Measurements from ENCODE around the gene LYVE1.

The LYVE1 gene

DNA sequence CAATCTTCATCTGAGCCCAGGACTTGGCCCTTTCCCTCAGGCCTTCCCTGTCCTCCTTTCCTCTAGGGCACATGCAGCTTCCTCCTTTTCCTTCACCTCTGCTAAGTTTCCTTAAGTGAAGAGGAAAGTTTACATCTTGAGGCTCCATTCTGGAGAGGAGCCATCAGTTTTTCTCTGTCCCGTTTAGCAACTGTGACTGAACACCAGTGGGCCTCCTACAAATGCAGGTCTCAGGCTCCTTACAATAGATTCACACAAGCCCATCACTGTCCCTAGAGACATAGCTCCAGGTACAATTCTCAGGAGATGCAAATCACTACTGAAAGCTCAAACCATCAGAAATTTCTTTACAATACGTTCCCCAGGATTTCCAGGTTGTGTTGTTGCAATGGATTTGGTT lies 23.3 kb upstream of the LYVE1 start:
- no peak for DNase-seq (ENCODE audit: low read depth)

DNA sequence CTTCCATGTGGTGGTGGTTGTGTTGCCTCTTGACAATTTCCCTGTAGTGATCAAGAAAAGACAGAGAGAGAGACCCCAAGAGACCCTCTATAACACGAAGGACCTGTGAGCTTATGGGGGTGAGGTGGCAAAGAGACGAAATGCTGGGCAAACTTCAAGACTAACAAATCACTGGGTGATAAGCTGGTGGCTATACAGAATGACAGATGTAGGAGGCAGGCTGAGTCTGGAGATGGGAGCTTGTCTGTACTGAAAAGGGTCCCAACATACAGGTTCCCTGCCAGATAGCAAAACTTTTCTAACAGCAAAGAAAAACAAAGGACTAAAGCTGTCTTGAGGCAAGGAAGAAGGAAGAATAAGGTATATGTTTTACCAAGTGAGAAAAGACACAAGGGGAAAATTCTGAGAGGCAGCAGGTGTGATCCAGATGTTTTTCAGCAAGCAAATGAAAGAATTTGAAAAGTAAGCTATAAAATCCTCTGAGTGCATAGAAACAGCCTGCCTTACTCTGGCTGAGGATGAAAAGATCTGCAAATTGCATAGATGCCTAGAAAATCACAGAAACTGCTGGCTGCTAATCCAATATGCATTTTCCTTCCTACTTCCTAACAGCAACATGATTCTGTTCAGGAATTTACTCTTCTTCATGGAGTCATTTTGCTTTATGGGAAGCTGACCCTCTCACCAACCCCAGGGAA lies 21.9 kb upstream of the LYVE1 start:
- no peak for DNase-seq (ENCODE audit: low read depth)

DNA sequence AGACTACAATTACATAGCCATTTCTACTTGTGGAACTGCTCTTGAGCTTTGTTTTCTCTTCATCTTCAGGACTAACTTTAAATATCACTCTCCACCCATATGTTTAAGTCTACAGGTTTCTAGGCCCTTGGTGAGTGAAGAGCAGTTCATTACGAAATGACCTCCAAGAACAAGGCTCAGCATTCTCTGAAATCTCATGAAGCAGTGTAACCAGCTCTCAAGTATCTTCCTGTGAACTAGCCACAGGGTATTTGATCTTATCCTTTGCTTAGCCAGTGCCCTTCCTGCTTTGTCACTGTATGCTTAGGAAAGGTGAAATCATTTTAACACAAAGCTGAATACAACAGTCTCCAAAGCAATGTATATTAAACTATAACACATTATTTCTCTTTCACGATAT lies 20.4 kb upstream of the LYVE1 start:
- DNase-seq (ENCODE audit: low read depth): no peak

DNA sequence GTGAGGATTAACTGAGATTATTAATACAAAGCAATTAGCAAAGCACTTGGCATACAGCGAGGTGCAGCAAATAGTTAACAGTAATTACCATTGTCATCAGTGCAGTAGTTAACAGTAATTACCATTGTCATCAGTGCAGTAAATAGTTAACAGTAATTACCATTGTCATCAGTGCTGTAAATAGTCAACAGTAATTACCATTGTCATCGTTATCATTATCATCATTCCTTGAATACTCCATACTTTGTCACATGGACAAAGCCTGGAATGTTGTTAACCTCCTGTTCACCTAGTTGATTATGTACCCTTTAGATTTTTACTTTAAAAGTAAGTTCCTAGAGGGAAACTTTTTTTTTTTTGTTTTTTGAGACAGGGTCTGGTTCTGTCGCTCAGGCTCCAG lies 19.5 kb upstream of the LYVE1 start:
- no peak for DNase-seq (ENCODE audit: low read depth)

DNA sequence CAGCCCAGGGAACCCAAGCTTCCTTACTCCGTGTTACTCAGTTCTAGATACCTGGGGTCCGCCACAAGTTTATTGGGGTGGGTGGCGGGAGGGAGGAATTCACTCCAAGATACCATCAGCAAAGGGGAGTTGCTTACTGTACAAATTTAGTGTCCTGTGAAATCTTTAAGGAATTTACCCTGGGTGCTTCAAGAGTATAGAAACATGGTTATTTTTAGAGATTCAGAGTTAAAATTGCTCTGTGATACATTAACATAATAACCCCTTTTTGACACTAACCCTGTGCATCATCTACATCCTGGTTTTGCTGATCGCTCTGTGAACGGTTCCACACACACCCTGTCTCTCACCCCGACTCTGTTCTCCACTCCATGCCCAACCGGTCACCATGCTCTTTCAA lies 18.9 kb upstream of the LYVE1 start:
- no peak for DNase-seq (ENCODE audit: low read depth)

DNA sequence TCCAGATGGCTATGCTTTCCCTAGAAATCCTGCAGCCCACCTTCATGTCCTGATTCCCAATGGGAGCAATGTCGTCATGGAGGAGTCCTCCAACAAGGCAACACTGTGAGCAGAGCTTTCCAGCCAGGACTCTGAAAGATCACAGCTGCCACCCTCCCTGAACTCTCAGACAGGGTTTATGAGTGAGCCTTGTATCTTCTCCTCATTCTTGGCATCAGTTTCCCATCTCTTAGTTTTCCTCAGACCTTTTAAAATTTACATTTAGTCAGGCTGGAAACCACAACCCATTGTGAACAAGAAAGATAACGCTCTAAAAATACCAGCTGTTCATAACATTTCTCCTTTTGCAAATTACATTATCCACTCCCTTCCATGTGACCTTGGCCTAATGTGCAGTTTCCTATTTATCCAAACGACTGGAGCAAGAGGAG lies 15.6 kb upstream of the LYVE1 start:
- DNase-seq (ENCODE audit: low read depth): no peak

DNA sequence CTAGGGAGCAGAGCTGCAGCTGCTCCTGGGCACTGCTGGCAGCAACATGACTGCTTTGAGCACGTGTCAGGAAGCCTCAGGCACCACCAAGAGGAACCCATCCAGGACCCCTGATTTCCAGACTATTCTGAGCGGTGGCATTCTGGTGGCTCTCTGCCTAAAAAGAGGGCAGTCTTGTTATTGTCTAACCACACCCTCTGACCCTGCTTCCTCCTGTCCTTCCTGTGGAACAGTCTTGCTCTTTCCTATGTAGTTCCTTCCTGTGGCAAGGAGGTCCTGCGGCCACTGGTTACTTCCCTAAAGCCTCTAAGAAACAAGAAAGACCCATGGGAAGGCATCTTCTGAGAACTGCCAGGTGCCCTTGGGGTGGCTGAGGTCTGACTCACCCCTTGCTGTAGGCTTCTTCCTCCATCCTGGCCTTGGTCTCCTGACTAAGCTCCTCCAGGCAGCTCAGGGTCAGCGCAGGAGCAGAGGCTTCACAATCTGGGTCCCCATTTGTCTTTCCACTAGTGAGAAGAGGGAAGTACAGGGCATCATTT lies 13.1 kb upstream of the LYVE1 start:
- no peak for DNase-seq (ENCODE audit: low read depth)

DNA sequence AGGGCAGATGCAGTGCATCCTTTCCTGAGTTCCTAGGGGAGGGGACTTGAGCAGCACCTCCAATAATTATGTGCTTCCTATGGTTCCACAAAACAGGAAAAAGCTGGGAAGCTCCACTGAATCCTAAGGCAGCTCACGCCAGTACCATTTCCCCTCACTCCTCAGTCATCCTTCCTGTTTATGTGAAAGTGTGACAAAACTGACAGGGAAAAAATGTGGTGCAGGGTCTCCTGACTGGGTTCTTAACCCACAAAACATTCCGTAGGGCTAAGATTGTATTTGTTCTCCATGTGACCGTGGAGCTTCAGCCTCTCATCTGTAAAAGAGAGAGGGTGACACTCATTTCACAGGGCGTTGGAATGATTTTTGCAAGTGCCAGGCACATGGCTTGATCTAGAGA lies 12.2 kb upstream of the LYVE1 start:
- DNase-seq (ENCODE audit: low read depth): no peak

DNA sequence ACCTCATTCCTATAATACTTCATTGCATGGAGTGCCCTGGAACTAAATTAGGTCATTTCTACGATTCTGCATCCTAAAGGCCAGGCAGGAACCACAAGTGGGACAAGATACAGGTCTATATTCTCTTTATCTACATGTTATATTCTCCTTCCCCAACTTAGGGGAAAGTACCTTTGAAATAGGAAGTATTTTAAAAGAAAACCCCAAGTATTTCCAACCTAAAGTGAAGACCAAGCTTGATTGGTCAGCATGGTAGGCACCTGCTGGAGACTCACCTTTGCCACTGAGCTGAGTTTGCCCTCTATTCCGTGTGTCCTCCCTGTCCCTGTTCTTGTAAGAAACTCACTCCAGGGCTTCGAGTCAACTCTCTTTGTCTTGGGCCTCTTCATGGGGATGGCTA lies 11.2 kb upstream of the LYVE1 start:
- no peak for DNase-seq (ENCODE audit: low read depth)

DNA sequence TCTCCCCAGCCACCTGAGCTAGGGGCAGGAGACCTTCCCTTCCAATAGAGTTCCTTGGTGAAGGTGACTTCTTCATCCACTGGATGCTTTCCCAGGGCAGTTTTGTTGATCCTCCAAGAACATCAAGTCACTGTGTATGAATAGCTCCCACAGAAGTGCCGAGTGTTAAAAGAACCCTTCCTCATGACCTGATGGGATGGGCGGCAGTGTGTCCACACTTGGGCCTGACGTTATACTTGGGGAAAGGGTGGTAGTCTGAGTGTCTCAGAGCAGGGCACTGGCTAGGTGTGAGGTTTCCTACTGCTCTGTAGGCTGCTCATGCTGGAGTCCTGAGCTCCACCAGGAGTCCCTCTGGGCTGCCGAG lies 7.6 kb upstream of the LYVE1 start:
- DNase-seq (ENCODE audit: low read depth): no peak

DNA sequence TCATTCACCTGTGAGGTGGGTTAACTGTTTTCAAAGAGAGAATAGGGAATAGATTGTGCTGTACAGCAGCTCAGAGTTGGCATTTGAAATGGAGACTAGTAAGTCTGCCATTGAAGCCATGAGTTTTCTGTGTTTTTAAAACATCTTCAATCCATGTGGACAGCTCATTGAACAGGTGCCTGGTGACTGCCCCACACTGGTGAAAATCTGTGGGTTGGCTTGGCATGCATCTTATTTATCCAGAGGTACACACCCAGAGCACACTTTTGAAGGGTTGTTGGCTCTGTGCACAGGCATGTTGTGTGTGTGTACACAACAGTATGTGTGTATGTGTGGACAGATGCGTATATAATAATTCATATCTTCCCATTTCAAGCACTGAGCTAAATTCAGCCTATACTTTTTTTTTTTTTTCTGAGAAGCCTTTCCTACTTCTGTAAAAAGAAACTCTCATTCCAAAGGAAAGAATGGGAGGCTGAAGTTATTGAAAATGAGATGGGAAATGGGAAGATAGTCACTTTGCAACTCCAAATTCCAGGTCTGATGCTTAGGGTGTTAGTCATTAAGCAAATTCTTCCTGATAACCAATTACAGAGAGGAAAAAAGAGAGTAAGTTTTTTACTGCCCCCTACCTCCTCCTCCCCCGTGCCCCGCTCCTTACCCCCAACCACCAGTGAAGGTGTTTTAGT lies 7.0 kb upstream of the LYVE1 start:
- no peak for DNase-seq (ENCODE audit: low read depth)

DNA sequence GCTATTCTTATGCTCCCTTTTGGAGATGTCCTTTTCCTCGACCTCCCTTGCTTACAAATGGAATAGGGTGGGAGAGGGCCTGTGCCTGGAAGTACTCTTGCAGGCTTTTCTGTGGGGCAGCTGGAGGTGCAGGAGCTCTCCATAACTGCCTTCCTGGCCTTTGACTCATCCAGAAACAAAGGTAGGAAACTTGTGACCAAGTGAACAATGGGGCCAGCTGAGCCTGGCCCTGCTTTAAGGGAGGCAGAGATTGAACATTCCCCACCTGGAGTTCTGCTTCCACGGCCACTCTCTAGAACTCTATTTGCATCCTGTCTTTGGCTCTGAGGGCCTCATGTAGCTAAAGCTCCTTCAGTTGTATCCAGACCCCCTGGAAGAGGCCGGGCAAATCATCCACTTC lies 5.1 kb upstream of the LYVE1 start:
- DNase-seq (ENCODE audit: low read depth): no peak

DNA sequence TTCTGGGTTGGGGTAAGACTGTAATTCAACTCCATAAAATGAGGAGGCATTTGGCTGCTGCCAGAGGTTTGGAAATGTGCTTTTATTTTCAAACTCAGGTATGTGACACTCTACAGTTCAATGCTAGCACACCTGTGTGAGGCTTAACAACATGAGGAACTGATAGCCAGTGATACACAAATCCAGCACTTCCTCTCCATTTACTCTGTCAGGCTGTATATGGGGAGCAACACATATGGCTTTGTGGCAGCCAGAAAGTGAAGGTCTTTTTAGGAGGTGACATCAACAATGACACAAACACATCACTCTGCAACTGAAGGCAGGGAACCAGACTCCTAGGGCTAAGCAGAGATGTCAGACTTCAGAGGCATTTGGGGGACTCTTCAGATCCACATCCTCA lies 4.6 kb upstream of the LYVE1 start:
- no peak for DNase-seq (ENCODE audit: low read depth)

DNA sequence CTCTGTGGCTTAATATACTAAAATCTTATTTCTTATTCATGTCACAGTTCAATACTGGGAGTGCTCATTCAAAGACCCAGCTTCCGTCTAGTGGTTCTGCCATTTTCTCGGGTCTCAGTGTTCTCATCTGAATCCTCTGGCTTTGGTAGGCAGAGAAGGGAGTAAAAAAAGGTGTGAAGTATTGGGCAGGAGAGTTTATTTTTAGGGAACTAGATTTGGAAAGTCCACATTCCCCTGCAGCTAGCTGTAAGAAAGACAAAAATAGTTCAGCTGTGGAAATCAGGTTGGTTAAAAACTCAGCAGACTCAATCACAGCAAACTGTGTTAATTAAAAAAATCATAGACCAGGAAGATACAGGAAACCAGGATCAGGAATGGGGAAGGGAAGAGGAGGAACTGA lies 4.1 kb upstream of the LYVE1 start:
- no peak for DNase-seq (ENCODE audit: low read depth)

DNA sequence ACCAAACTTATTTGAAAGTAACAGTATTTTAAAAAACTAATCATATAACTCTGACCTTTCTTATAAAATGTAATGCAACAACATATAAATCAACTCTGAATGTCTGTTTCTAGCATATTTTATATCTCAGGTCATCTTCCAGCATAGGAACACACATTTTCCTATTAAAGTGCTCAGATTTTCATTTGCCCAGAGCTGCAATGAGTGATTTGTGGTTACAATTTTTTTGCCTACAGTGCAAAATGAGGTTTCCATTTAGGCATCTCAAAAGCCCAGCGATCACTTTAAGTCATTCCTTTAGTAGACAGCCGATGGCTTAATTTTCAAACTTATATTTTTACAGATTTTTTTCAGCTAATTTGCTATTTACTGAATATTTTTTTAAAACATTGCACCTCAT lies 1.0 kb downstream of the LYVE1 start:
- no peak for DNase-seq (ENCODE audit: low read depth)

DNA sequence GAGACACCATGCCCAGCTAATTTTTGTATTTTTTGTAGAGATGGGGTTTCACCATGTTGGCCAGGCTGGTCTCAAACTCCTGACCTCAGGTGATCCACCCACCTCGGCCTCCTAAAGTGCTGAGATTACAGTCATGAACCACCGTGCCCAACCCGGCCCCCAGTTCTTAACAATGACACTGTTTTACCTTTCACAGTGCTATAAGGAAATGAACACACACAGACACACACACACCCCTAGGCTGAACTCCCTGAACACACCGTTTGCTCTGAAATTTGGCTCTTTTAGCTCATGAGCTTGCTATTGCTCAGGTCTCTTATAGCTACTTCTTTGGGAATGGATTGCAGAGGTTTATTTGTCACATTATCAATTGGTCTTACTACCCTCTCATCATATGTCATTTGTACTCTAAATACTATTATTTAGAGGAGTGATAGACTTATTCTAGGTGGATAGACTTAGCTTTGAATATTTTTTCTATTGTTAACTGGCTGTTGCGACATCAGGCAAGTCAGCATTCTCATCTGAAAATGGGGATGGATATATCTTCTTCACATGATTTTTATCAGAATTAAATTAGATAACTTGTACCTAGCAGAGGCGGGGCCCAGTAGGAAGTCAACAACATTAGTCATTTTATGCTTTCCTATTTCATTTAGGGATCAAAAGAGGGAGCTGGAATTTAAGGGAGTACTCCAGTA lies 2.1 kb downstream of the LYVE1 start:
- DNase-seq (ENCODE audit: low read depth): no peak

DNA sequence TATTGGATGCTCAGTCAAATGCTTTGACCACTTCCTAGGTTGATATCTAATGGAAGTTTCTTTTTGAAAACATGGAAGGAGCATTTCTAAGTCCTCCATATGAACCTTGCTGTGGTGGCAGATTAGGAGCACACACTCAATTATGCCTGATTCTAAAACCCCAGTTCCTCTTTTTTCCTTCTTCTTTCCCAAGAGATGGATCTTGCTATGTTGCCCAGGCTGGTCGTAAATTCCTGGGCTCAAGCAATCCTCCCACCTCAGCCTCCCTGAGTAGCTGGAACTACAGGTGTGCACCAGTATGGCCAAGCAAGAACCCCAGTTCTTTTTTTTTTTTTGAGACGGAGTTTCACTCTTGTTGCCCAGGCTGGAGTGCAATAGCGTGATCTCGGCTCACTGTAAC lies 3.0 kb downstream of the LYVE1 start:
- no peak for DNase-seq (ENCODE audit: low read depth)

DNA sequence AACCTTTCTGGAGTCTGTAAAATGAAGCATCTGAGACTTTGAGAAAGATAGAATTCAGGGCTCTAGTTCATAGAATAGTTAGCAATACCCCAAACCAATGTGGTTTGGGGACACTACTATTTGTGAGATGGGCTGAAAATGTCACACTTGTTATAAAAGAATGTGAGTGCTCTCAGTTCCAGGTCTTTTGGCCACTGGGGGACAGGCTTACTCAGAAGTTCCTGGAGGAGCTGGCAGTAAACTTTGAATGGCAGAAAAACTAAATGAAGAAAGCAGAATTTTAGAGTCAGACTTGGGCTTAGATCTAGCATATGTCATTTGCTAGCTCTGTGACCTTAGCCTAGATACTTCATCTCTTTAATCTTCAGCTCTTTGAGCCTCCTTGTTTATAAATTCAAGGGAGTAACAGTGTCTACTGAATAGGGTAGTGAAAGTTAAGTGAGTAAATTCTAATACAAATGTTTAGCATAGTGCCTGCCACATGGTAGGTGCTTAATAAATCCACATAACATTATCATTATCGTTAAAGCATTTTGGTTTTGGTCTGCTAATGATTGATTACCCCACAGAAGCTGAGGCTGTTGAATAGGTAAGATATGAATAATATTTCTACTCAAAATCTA lies 3.7 kb downstream of the LYVE1 start:
- no peak for DNase-seq (ENCODE audit: low read depth)

DNA sequence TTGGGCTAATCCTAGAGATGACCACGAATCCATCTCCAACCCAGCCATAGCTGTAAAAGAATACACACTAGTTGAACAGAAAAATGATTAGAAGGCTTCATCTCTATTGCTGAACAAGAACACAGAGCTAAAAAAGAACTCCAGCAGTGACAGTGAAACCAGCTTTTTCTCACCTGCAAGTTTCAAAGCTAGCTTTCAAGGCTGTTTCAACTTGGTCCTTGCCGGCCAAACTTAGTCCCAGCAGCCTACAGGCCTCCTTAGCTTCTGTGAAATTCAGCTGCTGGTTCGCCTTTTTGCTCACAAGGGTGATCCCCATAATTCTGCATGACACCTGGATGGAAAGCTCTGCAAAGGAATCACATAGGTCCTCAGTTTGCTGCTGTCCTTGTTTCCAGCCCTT lies 4.4 kb downstream of the LYVE1 start:
- no peak for DNase-seq (ENCODE audit: low read depth)

DNA sequence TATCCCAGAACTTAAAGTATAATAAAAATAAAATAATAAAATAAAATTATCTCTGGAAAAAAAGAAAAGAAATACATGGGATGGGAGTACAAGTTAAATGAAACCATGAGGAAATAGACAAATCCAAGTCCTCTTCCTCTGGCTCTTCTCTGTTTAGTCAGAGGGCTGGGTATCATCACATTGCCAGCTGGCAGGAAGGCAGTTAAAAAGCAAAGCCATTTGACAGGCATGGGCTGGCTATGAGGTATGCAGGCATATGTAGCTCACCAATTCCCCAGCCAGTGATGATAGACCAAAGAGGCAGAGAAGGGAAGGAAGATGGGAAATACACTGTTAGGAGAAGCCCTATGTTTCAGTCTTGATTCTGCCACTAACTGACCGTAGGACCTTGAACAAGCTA lies 6.5 kb downstream of the LYVE1 start:
- no peak for DNase-seq (ENCODE audit: low read depth)

DNA sequence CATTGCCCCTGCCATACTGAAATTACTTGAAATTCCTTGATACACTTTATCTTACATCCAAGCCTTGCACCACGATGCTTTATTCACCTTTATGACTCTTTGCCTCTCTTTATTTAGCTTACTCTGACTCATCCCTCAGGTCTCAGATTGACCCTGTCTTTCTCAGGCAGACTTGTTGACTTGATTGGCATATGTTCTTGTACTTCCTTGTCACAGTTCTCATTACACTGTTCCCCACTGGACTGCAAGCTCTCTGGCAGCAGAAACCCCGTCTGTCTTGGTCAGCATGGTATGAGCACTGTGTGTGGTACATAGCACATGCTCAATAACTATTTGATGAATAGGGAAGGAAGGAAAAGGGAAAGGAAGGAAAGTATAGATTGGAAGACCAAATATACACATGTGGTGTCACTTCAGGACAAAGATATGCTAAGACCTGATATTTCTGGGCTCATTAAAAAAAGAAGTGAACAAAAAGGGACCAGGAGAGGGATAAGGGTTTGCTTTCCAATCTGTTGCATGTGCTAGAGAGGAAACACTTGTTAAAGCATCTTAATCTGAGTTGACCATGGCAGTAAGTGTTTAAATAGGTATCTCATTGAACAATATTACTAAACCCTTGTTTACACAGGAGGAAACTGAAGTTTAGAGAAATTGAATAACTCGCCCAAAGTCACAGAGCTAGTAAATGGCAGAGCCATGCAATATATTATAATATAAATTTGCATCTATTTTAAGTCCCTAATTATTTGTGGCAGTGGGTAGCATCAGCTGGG lies 7.2 kb downstream of the LYVE1 start:
- no peak for DNase-seq (ENCODE audit: low read depth)

DNA sequence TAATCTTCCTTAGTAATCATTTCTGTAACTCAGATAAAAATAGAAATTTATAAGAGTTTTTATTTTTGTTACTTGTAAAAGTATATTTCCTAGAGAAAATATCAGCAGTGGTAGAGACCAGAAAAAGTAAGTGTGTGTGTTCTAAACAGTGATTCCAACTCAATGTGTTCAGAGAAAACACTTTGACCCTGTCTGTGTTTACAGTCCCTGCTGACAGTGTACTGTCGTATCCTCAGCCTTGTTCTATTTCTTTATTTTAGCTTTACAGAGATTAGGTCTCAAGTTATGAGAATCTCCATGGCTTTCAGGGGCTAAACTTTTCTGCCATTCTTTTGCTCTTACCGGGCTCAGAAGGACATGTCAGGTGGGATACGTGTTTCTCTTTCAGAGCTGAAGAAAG lies 10.2 kb downstream of the LYVE1 start:
- no peak for DNase-seq (ENCODE audit: low read depth)
